Liver (tissue), 2 donors: Measurements from ENCODE around the gene ANKRD33B.

Experiments used
- CTCF ChIP-seq: fragments of 150-350 bp; IDR thresholded peaks from 2 replicates; pipeline ENCODE4 v1.5.1; 2017; ENCODE audit warnings: improper control_type of control experiment, low read depth, low read length; ENCODE audit not compliant: missing input control
- MAX ChIP-seq: IDR thresholded peaks from 2 replicates; pipeline ENCODE4 v1.6.1; 2016; ENCODE audit warnings: antibody characterized with exemption
- YY1 ChIP-seq: IDR thresholded peaks from 2 replicates; pipeline ENCODE4 v1.6.1; 2016; ENCODE audit warnings: antibody characterized with exemption, mild to moderate bottlenecking
- donor health status: healthy.

- no peak for TF ChIP-seq CTCF
- no peak for TF ChIP-seq MAX
- no peak for TF ChIP-seq YY1
Measured at GRCh38 chr5:10689391-10690081, 125.7 kb downstream of the ANKRD33B start.
